Type B pancreatic cell (in vitro differentiated cells): ENCODE data around the gene MEG3. TPM values are rescaled to one million over a fixed set of nuclear protein-coding genes. Genes with fewer than 3 reads are reported as not detected.
"Not testable (repeated sequence)": the region's sequence is repeated elsewhere in the genome, so short reads cannot be mapped to it uniquely, and the experiment has no call there.

Experiments
- DNase-seq: peaks from one replicate; pipeline ENCODE4 v3.0.0; 2021; ENCODE audit warnings: mixed read lengths; ENCODE audit not compliant: unreplicated experiment; ENCODE audit errors: extremely low spot score
- H3K27ac Mint-ChIP-seq: 2 replicates; pipeline ENCODE4 v1.8.0; 2021; ENCODE audit warnings: mild to moderate bottlenecking, mixed read lengths
- H3K27me3 Mint-ChIP-seq: 2 replicates; pipeline ENCODE4 v1.8.0; 2021; ENCODE audit warnings: mixed read lengths
- H3K36me3 Mint-ChIP-seq: 2 replicates; pipeline ENCODE4 v1.8.0; 2021; ENCODE audit warnings: mixed read lengths
- H3K4me1 Mint-ChIP-seq: one replicate; pipeline ENCODE4 v1.8.0; 2021; ENCODE audit warnings: mixed read lengths; ENCODE audit not compliant: unreplicated experiment
- H3K4me3 Mint-ChIP-seq: 2 replicates; pipeline ENCODE4 v1.8.0; 2021; ENCODE audit warnings: mild to moderate bottlenecking, mixed read lengths
- H3K9me3 Mint-ChIP-seq: 2 replicates; pipeline ENCODE4 v1.8.0; 2021; ENCODE audit warnings: mixed read lengths
- total RNA-seq: library from RNA; stranded (reverse); gene quantifications from 2 replicates; pipeline ENCODE4 v1.2.1, GENCODE V29; 2021; ENCODE audit warnings: low replicate concordance
- TF ChIP-seq, protein P1 (sequence below): fragments of 200-600 bp; sonication (generic); conservative IDR thresholded peaks from 2 replicates; pipeline ENCODE4 v1.5.0; 2021; ENCODE audit warnings: antibody characterized with exemption, mild to moderate bottlenecking

MEG3 gene
- total RNA-seq, 1 donor from 2014 or later = 0.68 TPM

DNA sequence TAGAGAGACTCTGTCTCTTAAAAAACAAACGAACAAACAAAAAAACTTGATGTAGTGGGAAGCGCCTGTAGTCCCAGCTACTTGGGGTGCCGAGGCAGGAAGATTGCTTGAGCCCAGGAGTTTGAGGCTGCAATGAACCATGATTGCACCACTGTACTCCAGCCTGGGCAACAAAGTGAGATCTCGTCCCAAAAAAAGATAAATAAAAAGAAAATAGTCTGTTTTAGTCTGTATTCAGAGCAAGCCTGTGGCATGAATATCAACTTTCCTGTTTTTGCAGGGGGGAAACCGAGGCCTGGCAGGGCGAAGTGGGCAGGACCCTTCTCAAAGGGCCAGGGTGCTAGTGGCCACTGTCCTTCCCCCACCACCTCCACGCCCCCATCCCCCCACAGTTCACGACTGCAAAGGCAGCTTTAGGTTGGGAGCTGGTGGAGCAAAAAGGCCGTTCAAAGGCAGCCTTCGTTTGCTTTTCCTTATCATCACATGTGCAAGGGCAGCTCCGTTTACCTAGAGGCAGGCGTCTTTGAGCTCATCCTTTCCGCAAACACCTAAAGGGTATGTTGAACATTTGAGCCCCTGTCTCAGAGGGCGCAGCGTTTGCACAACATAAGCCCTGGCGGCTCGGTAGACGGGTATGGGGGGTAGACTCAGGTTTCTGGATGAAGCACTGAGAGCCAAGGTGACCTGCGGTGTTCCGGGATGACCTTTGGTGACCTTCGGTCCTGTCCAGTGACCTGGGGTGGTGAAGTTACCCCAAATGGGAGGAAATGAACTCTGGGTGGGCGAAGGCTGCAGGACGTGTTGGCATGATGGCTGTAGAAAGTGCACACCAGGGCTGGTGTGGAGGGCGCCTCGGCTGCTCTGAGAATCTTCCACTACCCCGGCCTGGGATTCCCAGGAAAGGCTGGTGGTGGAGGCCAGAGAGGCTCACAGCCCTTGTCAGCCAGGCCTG, 8.7 kb upstream of the MEG3 start:
- Mint-ChIP-seq H3K27me3 (peaks cover 4% of the 10 kb centered on the region), H3K36me3 (peaks cover 4% of the 10 kb centered on the region), H3K27ac (no peak overlapping the region), H3K9me3 (no peaks in the 10 kb centered on the region), H3K4me1 (peaks cover 19% of the 10 kb centered on the region), H3K4me3 (no peak overlapping the region)
- DNase-seq = no peak
- TF ChIP-seq, protein P1, sequence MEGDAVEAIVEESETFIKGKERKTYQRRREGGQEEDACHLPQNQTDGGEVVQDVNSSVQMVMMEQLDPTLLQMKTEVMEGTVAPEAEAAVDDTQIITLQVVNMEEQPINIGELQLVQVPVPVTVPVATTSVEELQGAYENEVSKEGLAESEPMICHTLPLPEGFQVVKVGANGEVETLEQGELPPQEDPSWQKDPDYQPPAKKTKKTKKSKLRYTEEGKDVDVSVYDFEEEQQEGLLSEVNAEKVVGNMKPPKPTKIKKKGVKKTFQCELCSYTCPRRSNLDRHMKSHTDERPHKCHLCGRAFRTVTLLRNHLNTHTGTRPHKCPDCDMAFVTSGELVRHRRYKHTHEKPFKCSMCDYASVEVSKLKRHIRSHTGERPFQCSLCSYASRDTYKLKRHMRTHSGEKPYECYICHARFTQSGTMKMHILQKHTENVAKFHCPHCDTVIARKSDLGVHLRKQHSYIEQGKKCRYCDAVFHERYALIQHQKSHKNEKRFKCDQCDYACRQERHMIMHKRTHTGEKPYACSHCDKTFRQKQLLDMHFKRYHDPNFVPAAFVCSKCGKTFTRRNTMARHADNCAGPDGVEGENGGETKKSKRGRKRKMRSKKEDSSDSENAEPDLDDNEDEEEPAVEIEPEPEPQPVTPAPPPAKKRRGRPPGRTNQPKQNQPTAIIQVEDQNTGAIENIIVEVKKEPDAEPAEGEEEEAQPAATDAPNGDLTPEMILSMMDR = no peak

DNA sequence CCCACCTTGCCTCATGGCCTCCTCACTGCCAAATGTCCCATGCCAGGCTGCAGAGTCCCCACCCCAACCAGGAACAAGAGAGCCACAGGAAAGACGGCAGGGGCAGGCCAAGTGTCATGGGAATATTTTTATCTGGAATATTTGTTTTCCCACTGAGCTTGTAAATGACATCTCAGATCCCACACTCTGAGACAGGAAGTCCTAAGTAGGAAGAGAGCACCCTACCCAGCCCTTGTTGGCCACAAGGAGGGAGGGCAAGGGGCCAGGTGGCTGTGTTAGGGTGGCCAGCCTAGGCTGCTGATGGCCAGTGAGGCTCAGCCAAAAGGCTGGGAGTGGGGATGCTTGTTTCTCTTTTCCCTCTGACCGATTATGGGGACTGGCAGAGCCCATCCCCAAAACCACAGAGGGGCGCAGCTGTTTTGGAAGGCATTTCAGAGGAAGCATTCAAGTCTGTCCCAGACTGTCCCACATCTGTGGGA, 7.7 kb upstream of the MEG3 start:
- Mint-ChIP-seq H3K4me1 (peaks cover 29% of the 10 kb centered on the region), H3K27ac (no peak overlapping the region)
- DNase-seq = no peak

DNA sequence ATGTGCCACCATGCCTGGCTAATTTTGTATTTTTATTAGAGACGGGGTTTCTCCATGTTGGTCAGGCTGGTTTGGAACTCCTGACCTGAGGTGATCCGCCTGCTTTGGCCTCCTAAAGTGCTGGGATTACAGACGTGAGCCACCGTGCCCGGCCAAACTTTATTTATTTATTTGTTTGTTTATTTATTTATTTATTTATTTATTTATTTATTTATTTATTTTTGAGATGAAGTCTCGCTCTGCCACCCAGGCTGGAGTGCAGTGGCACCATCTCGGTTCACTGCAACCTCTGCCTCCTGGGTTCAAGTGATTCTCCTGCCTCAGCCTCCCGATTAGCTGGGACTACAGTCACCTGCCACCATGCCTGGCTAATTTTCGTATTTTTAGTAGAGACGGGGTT, 7.0 kb upstream of the MEG3 start:
- not testable (repeated sequence) for H3K36me3 Mint-ChIP-seq, H3K27me3 Mint-ChIP-seq, H3K4me3 Mint-ChIP-seq, DNase-seq, H3K9me3 Mint-ChIP-seq, H3K27ac Mint-ChIP-seq
- H3K4me1 Mint-ChIP-seq = peaks cover 33% of the 10 kb centered on the region

More for the DNA sequence above, 7.7 kb upstream of the MEG3 start:
- H3K4me3 Mint-ChIP-seq = no peak overlapping the region
- no peaks in the 10 kb centered on the region for H3K9me3 Mint-ChIP-seq
- peaks cover 4% of the 10 kb centered on the region for H3K27me3 Mint-ChIP-seq
- peaks cover 4% of the 10 kb centered on the region for H3K36me3 Mint-ChIP-seq
- TF ChIP-seq, protein P1 = no peak

DNA sequence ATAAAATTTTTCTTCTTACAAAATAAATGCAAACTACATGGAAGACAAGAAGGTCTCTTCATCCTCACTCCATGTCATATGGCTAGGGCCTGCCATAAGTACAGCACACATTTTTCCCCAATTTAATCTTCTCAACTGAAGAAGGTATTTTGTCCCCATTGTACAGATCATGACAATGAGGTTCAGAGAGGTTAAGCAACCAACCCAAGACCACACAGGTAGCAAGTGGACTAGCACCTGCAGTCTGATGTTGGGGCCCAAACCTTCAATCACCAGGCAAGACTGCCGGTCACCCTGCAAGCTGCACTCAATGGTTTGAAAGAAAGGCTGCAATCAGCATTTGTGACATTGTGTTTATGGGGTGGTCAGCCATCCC, 6.5 kb upstream of the MEG3 start:
- no peak for DNase-seq
- peaks cover 33% of the 10 kb centered on the region for H3K4me1 Mint-ChIP-seq
- H3K4me3 Mint-ChIP-seq = peak overlapping the region; percentile 51
- TF ChIP-seq, protein P1 = no peak
- H3K36me3 Mint-ChIP-seq = no peaks in the 10 kb centered on the region
- no peaks in the 10 kb centered on the region for H3K9me3 Mint-ChIP-seq
- no peaks in the 10 kb centered on the region for H3K27me3 Mint-ChIP-seq
- no peak overlapping the region for H3K27ac Mint-ChIP-seq

DNA sequence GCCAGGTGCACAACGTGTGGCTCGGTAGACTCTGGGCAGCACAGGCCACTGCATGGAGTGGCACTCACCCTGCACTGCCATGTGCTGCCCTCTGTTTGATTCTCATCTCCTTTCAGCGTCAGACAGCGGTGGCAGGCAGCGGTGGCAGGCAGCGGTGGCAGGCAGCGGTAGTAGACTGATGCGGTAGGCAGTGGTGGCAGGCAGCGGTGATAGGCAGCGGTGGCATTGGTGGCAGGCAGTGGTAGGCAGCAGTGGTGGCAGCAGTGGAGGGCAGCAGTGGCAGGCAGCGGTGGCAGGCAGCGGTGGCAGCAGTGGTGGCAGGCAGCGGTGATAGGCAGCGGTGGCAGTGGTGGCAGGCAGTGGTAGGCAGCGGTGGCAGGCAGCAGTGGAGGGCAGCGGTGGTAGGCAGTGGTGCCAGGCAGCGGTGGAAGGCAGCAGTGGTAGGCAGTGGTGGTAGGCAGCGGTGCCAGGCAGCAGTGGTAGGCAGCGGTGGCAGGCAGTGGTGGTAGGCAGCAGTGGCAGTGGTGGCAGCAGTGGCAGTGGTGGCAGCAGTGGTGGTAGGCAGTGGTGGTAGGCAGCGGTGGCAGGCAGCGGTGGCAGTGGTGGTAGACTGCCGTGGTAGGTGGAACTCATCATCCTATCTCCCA, 6.0 kb upstream of the MEG3 start:
- Mint-ChIP-seq H3K36me3 (no peaks in the 10 kb centered on the region), H3K27ac (peak overlapping the region; percentile 26), H3K9me3 (no peaks in the 10 kb centered on the region), H3K4me3 (peak overlapping the region; percentile 51), H3K4me1 (peaks cover 33% of the 10 kb centered on the region), H3K27me3 (no peaks in the 10 kb centered on the region)
- TF ChIP-seq, protein P1 = no peak
- no peak for DNase-seq

DNA sequence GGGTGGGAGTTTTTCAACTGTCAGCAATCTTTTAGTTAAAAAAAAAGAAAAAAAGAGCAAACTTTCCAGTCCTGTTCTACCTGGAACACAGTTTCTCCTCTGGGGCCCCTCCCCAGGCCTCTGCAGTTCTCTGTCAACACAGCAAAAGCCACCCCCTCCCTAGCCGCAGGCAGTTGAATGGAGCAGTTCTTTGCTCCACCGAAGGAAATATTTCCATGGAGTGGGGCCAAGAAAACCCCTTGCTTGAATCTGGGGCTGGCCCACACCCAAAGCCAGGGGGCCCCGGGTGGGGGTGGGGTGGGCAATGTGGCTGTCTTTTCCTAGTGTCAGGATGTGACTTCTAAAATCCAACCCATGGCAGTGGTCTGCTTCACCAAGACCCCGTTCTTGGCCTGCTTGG, 5.0 kb upstream of the MEG3 start:
- peak overlapping the region; percentile 26 for H3K27ac Mint-ChIP-seq
- H3K4me3 Mint-ChIP-seq = no peak overlapping the region

More for the DNA sequence above, 5.0 kb upstream of the MEG3 start:
- Mint-ChIP-seq H3K27me3 (no peaks in the 10 kb centered on the region), H3K9me3 (no peaks in the 10 kb centered on the region), H3K4me1 (peaks cover 30% of the 10 kb centered on the region), H3K36me3 (no peaks in the 10 kb centered on the region)
- no peak for DNase-seq
- TF ChIP-seq, protein P1 = no peak
